GM19240 (cell line): ENCODE results near the gene RUNDC1.
"Not testable (repeated sequence)": the region's sequence is repeated elsewhere in the genome, so short reads cannot be mapped to it uniquely, and the experiment has no call there.

Source experiments
- DNase-seq: peaks from one replicate; pipeline ENCODE4 v3.0.0; 2011; ENCODE audit warnings: low spot score; ENCODE audit not compliant: insufficient read length

RUNDC1 gene

GRCh38 chr17:42980274-42980765 lies at the start of gene RUNDC1:
TSS of gene RUNDC1 (plus strand) at chr17:42980565. CDS start at chr17:42980577, 12 bp downstream.
- peak; percentile 94 for DNase-seq

- peak; percentile 28 for DNase-seq
Observed at GRCh38 chr17:42937712-42938596, 42.4 kb upstream of the RUNDC1 start.

DNA sequence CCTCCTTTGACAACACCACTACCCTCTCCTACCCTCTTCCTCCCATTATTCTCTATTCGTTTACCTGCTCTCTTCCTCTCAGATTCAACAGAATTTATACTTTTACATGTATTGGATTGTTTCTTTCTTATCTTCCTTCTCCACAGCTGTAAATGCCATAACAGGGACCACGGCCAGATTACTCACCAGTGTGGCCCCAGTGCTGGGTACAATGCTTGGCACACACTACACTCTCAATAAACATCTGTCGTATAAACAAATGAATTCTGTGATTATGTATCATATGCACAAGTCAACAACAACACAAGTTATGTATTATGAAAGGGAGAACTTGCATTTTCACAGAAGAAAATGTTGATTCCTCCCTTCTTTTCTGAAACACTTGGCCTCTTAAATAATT lies 36.2 kb upstream of the RUNDC1 start:
- DNase-seq: no peak

- no peak for DNase-seq
Observed at GRCh38 chr17:42946812-42947211, 33.6 kb upstream of the RUNDC1 start.

- no peak for DNase-seq
Observed at GRCh38 chr17:42950044-42950783, 30.2 kb upstream of the RUNDC1 start.

DNA sequence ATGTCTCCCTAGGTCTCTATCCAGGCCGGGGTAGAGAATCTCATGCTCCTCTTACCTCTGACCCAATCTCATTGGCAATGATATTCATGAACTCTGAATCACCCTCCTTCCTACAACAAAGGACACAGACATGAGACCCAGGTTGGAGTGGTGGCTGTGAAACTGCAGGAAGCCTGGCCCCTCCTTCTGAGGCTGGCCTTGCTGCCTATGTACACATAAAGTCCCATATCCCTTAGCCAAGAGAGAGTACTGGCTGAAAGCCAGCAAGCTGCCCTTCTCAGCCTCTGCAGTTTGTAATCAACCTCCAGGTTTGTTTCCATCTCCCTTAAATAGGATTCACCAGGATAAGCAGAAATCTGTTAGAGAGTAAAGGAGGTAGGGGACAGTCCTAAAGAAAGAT lies 26.7 kb upstream of the RUNDC1 start:
- no peak for DNase-seq

DNA sequence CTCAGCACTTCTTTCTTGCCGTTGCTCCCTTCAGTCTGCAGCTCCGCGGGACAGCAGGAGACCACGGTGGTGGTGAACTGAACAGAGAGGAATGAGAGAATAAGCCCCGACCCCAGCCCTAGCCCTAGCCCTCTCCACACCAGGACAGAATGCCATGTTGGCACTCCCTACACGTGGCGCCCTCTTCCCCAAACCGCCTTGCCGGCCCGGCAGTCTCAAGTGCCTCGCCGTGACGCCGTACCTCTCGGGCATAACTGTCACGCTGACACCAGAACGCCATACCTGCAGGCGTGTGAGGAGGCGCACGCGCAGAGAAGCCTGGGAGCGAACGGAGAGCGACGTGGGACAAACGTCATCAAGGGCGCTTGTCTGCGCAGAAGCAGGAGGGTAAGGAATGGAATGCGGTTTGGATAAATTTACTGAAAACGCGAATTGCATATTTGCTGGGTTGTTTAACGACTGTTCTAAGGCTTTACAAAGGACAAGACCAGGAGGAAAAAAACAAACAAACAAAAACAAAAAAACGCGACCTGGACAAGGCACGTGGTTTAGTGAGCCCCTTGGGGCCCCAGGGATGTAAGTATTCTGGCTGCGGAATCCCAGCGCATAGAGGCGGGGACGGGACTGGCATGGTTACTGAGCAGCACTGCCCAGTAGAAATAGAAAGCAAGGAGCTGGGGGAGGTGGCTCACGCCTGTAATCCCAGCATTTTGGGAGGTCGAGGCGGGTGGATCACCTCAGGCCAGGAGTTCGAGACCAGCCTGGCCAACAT lies 16.0 kb upstream of the RUNDC1 start, which contains the start of gene AARSD1:
Gene AARSD1, minus strand, starts transcription at position 294 of the 772 bp plus-strand sequence. Its CDS starts 14 bp downstream, at position 280.
- DNase-seq: peak; percentile 96

DNA sequence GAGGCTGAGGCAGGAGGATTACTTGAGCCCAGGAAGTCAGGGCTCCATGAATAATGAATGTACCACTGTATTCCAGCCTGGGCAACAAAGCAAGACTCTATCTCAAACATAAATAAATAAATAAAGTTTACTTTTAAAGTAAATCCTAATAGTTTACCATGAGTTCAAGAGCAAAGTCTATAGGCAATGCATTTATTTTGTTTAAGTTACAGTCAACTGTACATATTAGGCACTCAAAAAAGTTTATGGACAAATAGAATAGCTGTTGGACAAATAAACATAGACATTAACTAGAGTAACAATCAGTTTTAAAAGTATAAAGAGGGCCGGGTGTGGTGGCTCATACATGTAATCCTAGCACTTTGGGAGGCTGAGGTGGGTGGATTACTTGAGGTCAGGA lies 12.4 kb upstream of the RUNDC1 start:
- no peak for DNase-seq

GRCh38 chr17:42969001-42969581 lies 11.3 kb upstream of the RUNDC1 start:
- no peak for DNase-seq

- no peak for DNase-seq
Observed at GRCh38 chr17:42971589-42971988, 8.8 kb upstream of the RUNDC1 start.

- not testable (repeated sequence) for DNase-seq
Observed at GRCh38 chr17:42973323-42973722, 7.0 kb upstream of the RUNDC1 start.

DNA sequence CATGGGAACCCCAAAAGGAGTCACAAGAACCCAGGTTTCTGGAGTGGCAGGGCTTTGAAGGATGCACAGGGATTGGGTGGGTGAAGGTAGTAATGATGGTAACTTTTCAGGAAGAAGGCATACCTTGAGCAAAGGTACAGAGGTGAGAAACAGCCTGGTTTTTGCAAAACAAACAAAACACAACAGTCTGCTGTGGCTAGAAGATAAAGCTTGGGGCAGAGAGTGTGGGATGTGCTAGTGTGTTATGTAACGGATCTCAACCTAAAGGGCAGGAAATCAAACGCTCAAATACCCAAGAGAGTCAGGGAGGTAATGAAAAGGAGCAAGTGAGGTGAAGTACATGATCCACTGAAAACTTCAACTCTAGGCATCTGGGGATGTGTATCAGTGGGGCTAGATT lies 5.1 kb upstream of the RUNDC1 start:
- DNase-seq: no peak

DNA sequence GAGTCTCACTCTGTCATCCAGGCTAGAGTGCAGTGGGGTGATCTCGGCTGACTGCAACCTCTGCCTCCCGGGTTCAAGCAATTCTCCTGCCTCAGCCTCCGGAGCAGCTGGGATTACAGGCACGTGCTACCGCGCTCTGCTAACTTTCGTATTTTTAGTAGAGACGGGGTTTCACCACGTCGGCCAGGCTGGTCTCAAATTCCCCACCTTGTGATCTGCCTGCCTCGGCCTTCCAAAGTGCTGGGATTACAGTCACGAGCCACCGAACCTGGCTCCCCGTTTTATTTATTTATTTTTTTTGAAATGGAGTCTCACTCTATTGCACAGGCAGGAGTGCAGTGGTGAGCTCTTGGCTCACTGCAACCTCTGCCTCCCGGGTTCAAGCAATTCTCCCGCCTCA lies 4.7 kb upstream of the RUNDC1 start:
- DNase-seq: not testable (repeated sequence)

DNA sequence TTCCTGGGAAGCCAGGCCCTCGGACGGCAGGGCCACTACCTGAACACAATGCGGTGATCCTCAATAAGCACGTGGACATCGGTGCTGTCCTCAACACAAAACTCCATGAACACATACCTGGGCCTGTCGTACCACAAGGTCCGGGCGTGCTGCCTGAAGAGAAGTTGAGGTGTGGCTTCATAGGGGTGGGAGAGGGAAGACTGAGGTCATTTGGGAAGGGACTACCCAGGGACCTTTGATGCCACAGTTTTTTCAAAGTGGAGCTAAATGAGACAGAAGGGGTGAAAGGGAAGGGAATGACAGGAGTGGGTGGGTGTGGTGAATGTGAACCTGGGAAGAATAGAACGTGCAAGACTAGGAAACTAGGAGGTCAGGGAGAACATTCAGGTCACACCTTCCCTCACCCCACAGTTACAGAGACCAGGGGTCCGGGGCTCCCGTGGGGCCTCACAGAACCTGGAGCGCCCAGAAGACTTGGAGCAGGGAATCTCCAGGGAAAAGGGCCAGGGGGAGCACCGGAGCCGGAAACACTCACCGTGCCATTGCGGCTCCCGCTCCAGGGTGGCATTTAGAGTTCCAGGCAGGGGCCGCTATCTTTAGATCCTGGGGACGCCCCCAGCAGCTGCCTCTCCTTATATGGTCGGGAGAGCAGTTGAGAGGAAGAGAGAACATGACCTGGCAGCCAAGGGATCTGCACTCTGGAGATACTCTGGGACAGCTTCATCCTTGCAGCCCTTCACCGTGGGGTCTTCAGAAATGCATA lies 673 bp upstream of the RUNDC1 start, which contains the start of gene PTGES3L:
Gene PTGES3L, minus strand, starts transcription at position 570 of the 763 bp plus-strand sequence. Its CDS starts 27 bp downstream, at position 543.
- DNase-seq: no peak

- DNase-seq: no peak
Observed at GRCh38 chr17:42980766-42981397, 517 bp downstream of the RUNDC1 start.

DNA sequence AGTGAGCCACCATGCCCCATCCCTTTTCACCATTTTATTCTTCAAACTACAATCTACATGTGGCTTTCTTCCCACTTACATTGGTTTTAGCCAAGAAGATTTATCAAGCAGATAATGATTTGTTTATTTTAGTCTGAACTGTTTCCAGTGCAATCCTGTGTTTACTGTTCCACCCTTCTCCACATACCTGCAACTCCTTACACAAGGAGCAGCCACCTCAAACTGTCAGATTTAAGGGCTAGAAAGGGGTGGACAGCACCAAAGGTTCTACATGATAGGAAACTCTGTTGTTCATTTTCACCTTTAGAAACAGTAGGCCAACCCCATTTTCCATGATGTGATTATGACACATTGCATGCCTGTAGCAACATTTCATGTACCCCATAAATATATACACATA lies 1.9 kb downstream of the RUNDC1 start:
- no peak for DNase-seq

DNA sequence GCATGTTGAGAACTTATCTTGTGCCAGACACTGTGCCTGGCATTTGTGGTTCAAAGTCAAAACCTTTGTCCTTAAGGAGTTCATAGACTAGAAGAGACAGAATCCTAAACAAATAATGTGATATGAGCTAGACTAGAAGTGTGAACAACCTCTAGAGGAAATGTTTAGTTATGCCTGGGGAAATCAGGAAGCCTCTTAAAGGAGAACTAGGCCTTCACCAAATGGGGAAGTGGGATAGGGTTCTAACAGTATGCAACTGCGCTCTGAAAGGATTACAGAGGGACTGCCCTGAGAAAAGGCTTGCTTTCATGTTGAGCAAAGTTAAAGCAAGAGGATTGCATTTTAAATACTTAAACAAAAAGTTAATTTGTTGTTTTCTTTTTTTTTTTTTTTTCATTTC lies 4.9 kb downstream of the RUNDC1 start:
- no peak for DNase-seq

- no peak for DNase-seq
Observed at GRCh38 chr17:42989141-42989540, 8.8 kb downstream of the RUNDC1 start.
